Measurements from ENCODE around the gene FAR2. TPM values are rescaled to one million over a fixed set of nuclear protein-coding genes. Genes with fewer than 3 reads are reported as not detected.

Gene FAR2
- total RNA-seq, 1 donor from 2014 or later, result 13.6 TPM

DNA sequence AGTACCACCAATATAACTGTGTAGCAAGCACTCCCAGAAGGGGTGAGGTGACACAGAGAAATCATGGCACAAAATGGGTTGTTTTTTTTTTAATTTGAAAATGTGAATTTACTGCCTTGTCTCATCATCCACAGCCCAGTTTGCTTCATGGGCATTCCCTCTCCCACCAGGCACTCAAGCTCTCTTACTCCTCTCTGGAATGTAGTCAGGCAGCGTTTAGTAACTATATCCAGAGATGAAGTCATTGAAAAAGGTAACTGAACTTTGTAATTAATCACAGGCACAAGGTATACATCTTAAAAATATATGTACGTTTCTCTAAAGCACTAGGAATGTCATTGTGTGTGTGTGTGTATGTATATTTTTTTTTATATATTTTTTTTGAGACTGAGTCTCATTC, 91.4 kb downstream of the FAR2 start:
- no peak overlapping the region for H3K27ac Mint-ChIP-seq (ENCODE audit: unreplicated experiment)
- H3K9me3 Mint-ChIP-seq, result no peaks in the 10 kb centered on the region
- H3K4me1 Mint-ChIP-seq, result peaks cover 3% of the 10 kb centered on the region
- no peaks in the 10 kb centered on the region for H3K36me3 Mint-ChIP-seq (ENCODE audit: low read depth)
- TF ChIP-seq, protein P1, sequence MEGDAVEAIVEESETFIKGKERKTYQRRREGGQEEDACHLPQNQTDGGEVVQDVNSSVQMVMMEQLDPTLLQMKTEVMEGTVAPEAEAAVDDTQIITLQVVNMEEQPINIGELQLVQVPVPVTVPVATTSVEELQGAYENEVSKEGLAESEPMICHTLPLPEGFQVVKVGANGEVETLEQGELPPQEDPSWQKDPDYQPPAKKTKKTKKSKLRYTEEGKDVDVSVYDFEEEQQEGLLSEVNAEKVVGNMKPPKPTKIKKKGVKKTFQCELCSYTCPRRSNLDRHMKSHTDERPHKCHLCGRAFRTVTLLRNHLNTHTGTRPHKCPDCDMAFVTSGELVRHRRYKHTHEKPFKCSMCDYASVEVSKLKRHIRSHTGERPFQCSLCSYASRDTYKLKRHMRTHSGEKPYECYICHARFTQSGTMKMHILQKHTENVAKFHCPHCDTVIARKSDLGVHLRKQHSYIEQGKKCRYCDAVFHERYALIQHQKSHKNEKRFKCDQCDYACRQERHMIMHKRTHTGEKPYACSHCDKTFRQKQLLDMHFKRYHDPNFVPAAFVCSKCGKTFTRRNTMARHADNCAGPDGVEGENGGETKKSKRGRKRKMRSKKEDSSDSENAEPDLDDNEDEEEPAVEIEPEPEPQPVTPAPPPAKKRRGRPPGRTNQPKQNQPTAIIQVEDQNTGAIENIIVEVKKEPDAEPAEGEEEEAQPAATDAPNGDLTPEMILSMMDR (conservative IDR thresholded peaks at IDR 0.05), result no peak
- H3K4me3 Mint-ChIP-seq, result no peak overlapping the region
- no peaks in the 10 kb centered on the region for H3K27me3 Mint-ChIP-seq (ENCODE audit: low read depth)
- DNase-seq (ENCODE audit: low read depth, low spot score), result no peak

DNA sequence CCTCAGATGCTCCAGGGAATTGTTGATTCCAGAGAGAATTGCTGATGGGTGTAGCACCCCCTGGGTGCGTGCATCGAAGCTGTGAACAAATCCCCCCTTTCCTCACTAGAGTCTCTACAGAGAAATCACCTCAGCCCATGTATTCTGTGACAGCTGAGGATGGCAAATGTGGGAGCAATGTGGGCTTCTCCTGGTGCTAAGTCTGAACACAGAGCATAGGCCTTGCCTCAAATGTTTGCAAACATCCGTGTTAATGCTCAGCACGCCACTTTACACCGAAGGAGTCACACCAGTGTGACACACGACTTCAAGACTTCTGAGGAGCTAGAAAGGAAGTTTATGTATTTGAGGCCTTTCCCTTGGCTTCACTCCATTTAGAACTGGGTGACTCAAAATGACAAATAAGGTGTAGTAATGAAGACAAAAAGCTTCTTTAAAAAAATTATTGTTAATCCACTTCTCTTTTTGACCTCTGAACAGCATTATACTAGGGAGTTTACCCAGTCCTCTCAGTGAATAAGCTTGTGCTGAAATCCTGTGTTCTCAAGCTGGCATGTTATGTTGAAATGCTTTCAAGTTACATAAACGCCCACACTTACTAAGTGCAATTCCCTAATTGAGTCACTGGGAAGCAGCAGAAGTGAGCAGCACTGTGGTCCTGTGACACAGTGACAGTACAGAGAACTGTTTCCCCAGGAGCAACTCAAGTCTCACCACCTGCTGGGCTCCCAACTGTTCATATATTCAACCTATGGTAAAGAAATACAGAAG, 92.9 kb downstream of the FAR2 start:
- Mint-ChIP-seq H3K27me3 (ENCODE audit: low read depth) (no peaks in the 10 kb centered on the region), H3K4me1 (peaks cover 3% of the 10 kb centered on the region), H3K4me3 (no peak overlapping the region), H3K36me3 (ENCODE audit: low read depth) (no peaks in the 10 kb centered on the region), H3K27ac (ENCODE audit: unreplicated experiment) (no peak overlapping the region), H3K9me3 (no peaks in the 10 kb centered on the region)
- no peak for DNase-seq (ENCODE audit: low read depth, low spot score)
- TF ChIP-seq, protein P1 (conservative IDR thresholded peaks at IDR 0.05), result no peak

DNA sequence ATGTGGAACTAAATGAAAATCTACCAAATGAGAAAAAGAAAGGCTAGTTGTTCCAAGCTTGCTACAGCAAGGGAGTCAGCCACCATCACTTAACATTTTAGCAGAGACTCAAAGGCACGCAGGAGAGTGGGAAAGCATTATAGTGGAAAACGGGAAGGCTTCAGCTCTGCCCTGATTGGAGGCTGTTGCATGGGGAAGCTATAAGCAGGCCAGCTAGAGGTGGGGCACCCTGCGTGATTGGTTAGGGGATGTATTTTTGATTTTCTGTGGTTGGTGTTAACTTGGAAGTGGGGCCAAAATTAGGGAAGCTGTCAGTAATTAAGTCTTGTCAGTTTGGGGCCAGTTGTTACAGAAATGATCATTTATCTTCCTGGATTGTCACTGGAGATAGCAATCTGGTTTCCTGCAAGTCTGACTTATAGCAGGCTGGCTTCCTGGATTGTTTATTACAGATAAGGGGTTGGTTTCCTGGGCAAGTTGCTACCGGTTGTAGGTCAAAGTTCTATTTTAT, 93.9 kb downstream of the FAR2 start:
- no peak overlapping the region for H3K4me3 Mint-ChIP-seq

DNA sequence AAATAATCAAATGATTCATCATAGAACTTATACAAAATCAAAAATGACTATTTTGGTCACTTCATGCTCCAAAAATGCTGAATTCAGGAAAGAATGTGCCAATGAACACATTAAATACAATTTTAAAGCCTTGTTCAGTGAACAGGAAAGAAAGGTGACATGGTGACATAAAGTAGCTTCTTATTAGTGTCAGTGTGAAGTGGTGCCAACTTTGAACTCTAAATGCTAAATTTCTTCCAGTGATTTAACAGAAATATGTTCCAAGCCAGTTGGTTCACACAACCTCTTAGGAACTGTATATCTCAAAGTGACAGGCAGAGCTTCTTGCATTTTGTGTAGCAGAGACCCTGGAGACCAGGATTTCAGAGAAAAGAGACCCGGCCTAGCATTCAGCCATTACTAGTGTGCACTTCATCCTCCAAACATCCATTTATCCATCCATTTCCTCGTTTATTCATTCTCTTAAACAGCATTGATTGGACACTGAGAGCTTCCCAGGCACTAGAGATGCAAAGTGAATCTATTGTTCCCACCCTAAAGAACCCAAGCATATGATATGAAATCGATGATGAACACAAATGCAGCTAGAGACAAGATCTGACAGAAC, 95.2 kb downstream of the FAR2 start:
- no peaks in the 10 kb centered on the region for H3K27me3 Mint-ChIP-seq (ENCODE audit: low read depth)

More for the DNA sequence above, 93.9 kb downstream of the FAR2 start:
- DNase-seq (ENCODE audit: low read depth, low spot score), result no peak
- TF ChIP-seq, protein P1 (conservative IDR thresholded peaks at IDR 0.05), result no peak
- Mint-ChIP-seq H3K9me3 (no peaks in the 10 kb centered on the region), H3K4me1 (peaks cover 3% of the 10 kb centered on the region), H3K27ac (ENCODE audit: unreplicated experiment) (no peak overlapping the region), H3K27me3 (ENCODE audit: low read depth) (no peaks in the 10 kb centered on the region), H3K36me3 (ENCODE audit: low read depth) (no peaks in the 10 kb centered on the region)

DNA sequence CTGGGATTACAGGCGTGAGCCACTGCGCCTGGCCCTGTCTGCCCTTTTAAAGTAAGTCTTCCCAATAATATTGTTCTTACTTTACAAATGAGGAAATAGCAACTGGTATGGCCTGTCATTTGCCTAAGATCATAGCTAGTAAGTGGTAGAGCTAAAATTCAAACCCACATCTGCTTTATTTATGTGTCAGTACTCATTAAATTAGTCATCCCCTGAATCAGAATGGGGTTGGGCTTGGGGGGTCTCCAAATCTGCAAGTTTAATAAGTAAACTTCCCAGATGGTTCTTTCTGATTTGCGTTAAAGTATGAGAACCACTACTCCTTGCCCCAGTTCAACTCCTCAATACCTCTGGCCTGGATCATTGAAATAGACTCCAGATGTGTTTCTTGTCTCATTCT, 96.2 kb downstream of the FAR2 start:
- no peaks in the 10 kb centered on the region for H3K9me3 Mint-ChIP-seq
- TF ChIP-seq, protein P1 (conservative IDR thresholded peaks at IDR 0.05), result no peak
- peaks cover 3% of the 10 kb centered on the region for H3K4me1 Mint-ChIP-seq
- H3K36me3 Mint-ChIP-seq (ENCODE audit: low read depth), result no peaks in the 10 kb centered on the region
- no peak overlapping the region for H3K4me3 Mint-ChIP-seq
- no peak overlapping the region for H3K27ac Mint-ChIP-seq (ENCODE audit: unreplicated experiment)
- H3K27me3 Mint-ChIP-seq (ENCODE audit: low read depth), result no peaks in the 10 kb centered on the region
- DNase-seq (ENCODE audit: low read depth, low spot score), result no peak

More for the DNA sequence above, 95.2 kb downstream of the FAR2 start:
- TF ChIP-seq, protein P1 (conservative IDR thresholded peaks at IDR 0.05), result no peak
- DNase-seq (ENCODE audit: low read depth, low spot score), result no peak
- Mint-ChIP-seq H3K4me1 (peaks cover 3% of the 10 kb centered on the region), H3K27ac (ENCODE audit: unreplicated experiment) (no peak overlapping the region), H3K9me3 (no peaks in the 10 kb centered on the region), H3K4me3 (no peak overlapping the region), H3K36me3 (ENCODE audit: low read depth) (no peaks in the 10 kb centered on the region)
